Right atrium auricular region (tissue), 2 donors: ENCODE data around the gene ACSM5. TPM values are rescaled to one million over a fixed set of nuclear protein-coding genes. Genes with fewer than 3 reads are reported as not detected.
"Not testable (repeated sequence)": the region's sequence is repeated elsewhere in the genome, so short reads cannot be mapped to it uniquely, and the experiment has no call there.

Experiments used
- DNase-seq: peaks from one replicate; pipeline ENCODE4 v3.0.0-alpha.2; 2019; ENCODE audit warnings: low spot score
- H3K27ac ChIP-seq, 2 donors: fragments of 200-600 bp; sonication (generic); 1 replicate in 1 of 2; 2 replicates in 1 of 2; pipeline ENCODE4 v1.5.1; 2016 to 2019
- H3K27me3 ChIP-seq, 2 donors: fragments of 200-600 bp; sonication (generic); one replicate each; pipeline versions ENCODE4 v1.5.1 to v1.6.0; 2017 to 2019
- H3K36me3 ChIP-seq: fragments of 200-600 bp; sonication (generic); one replicate; pipeline ENCODE4 v1.5.1; 2016
- H3K4me1 ChIP-seq, 2 donors: fragments of 200-600 bp; sonication (generic); one replicate each; pipeline versions ENCODE4 v1.5.1 to v1.6.0; 2017 to 2019
- H3K4me3 ChIP-seq, 2 donors: fragments of 200-600 bp; sonication (generic); 1 replicate in 1 of 2; 2 replicates in 1 of 2; pipeline ENCODE4 v1.5.1; 2017 to 2019; ENCODE audit warnings: mild to moderate bottlenecking in 1 of 2, moderate library complexity in 1 of 2
- H3K9me3 ChIP-seq, 2 donors: fragments of 200-600 bp; sonication (generic); one replicate each; pipeline ENCODE4 v1.5.1; 2019
- CTCF ChIP-seq, 2 donors: fragments of 200-600 bp; sonication (generic); IDR thresholded peaks; one replicate each; pipeline ENCODE4 v1.5.1; 2019; ENCODE audit warnings: antibody characterized with exemption in 2 of 2
- total RNA-seq, 2 donors: library from RNA; depleted of rRNA; stranded (reverse); fragments of >200 nt; gene quantifications; one replicate each; pipeline ENCODE4 v1.1.0, GENCODE V29; 2016

The ACSM5 gene
- total RNA-seq, 2 donors from 2014 or later, result 1.7 TPM

- no peak overlapping the region for H3K27ac ChIP-seq
- no peak for TF ChIP-seq CTCF (IDR thresholded peaks at IDR 0.05)
- no peaks in the 10 kb centered on the region for H3K27me3 ChIP-seq
- DNase-seq, result no peak
- H3K4me3 ChIP-seq, result no peak overlapping the region
- H3K4me1 ChIP-seq, result no peaks in the 10 kb centered on the region
- H3K36me3 ChIP-seq, result no peaks in the 10 kb centered on the region
- H3K9me3 ChIP-seq, result no peaks in the 10 kb centered on the region
These were observed 6.2 kb downstream of the ACSM5 start for GRCh38 chr16:20415541-20415940.

- not testable (repeated sequence) for DNase-seq, H3K27ac ChIP-seq, H3K4me3 ChIP-seq, H3K9me3 ChIP-seq, H3K36me3 ChIP-seq, H3K4me1 ChIP-seq, H3K27me3 ChIP-seq
These were observed 9.8 kb downstream of the ACSM5 start for GRCh38 chr16:20419093-20419492.

- H3K36me3 ChIP-seq, H3K4me1 ChIP-seq, H3K9me3 ChIP-seq, H3K27ac ChIP-seq, DNase-seq, H3K27me3 ChIP-seq, H3K4me3 ChIP-seq: not testable (repeated sequence)
These were observed 12.4 kb downstream of the ACSM5 start for GRCh38 chr16:20421748-20422147.

- H3K27ac ChIP-seq, H3K4me3 ChIP-seq, H3K9me3 ChIP-seq, DNase-seq, H3K4me1 ChIP-seq, H3K27me3 ChIP-seq, H3K36me3 ChIP-seq: not testable (repeated sequence)
These were observed 14.4 kb downstream of the ACSM5 start for GRCh38 chr16:20423772-20424128.

- no peaks in the 10 kb centered on the region for H3K36me3 ChIP-seq
- no peak for DNase-seq
- no peak for TF ChIP-seq CTCF (IDR thresholded peaks at IDR 0.05)
- H3K4me3 ChIP-seq, result no peak overlapping the region
- no peak overlapping the region for H3K27ac ChIP-seq
- no peaks in the 10 kb centered on the region for H3K27me3 ChIP-seq
- H3K9me3 ChIP-seq, result no peaks in the 10 kb centered on the region
- H3K4me1 ChIP-seq, result no peaks in the 10 kb centered on the region
These were observed 15.0 kb downstream of the ACSM5 start for GRCh38 chr16:20424129-20424866.

- not testable (repeated sequence) for H3K36me3 ChIP-seq, H3K27me3 ChIP-seq, H3K27ac ChIP-seq, DNase-seq, H3K4me1 ChIP-seq, H3K9me3 ChIP-seq, H3K4me3 ChIP-seq
These were observed 18.1 kb downstream of the ACSM5 start for GRCh38 chr16:20427401-20427797.

GRCh38 chr16:20429499-20429898 is 20.2 kb downstream of the ACSM5 start:
- H3K9me3 ChIP-seq, H3K27me3 ChIP-seq, H3K4me3 ChIP-seq, H3K27ac ChIP-seq, H3K36me3 ChIP-seq, DNase-seq, H3K4me1 ChIP-seq: not testable (repeated sequence)

- H3K4me1 ChIP-seq, DNase-seq, H3K27ac ChIP-seq, H3K36me3 ChIP-seq, H3K27me3 ChIP-seq, H3K9me3 ChIP-seq, H3K4me3 ChIP-seq: not testable (repeated sequence)
These were observed 21.1 kb downstream of the ACSM5 start for GRCh38 chr16:20430480-20430879.

GRCh38 chr16:20430948-20431347 is 21.6 kb downstream of the ACSM5 start:
- H3K9me3 ChIP-seq, result no peaks in the 10 kb centered on the region
- no peaks in the 10 kb centered on the region for H3K4me1 ChIP-seq
- no peaks in the 10 kb centered on the region for H3K27me3 ChIP-seq
- no peak overlapping the region for H3K4me3 ChIP-seq
- DNase-seq, result no peak
- no peak overlapping the region for H3K27ac ChIP-seq
- no peak for TF ChIP-seq CTCF (IDR thresholded peaks at IDR 0.05)
- no peaks in the 10 kb centered on the region for H3K36me3 ChIP-seq

- not testable (repeated sequence) for DNase-seq, H3K4me1 ChIP-seq, H3K27me3 ChIP-seq, H3K9me3 ChIP-seq, H3K4me3 ChIP-seq, H3K27ac ChIP-seq, H3K36me3 ChIP-seq
These were observed 29.6 kb downstream of the ACSM5 start for GRCh38 chr16:20438950-20439349.

- not testable (repeated sequence) for H3K36me3 ChIP-seq, H3K27me3 ChIP-seq, H3K4me1 ChIP-seq, H3K9me3 ChIP-seq, H3K4me3 ChIP-seq, H3K27ac ChIP-seq
- DNase-seq, result peak; percentile 62
These were observed 30.5 kb downstream of the ACSM5 start for GRCh38 chr16:20439820-20440231.

GRCh38 chr16:20440731-20441130 is 31.4 kb downstream of the ACSM5 start:
- not testable (repeated sequence) for H3K36me3 ChIP-seq, H3K27me3 ChIP-seq, DNase-seq, H3K4me3 ChIP-seq, H3K9me3 ChIP-seq, H3K4me1 ChIP-seq, H3K27ac ChIP-seq
